ENCODE measurements around the gene NUDT3.

DNA sequence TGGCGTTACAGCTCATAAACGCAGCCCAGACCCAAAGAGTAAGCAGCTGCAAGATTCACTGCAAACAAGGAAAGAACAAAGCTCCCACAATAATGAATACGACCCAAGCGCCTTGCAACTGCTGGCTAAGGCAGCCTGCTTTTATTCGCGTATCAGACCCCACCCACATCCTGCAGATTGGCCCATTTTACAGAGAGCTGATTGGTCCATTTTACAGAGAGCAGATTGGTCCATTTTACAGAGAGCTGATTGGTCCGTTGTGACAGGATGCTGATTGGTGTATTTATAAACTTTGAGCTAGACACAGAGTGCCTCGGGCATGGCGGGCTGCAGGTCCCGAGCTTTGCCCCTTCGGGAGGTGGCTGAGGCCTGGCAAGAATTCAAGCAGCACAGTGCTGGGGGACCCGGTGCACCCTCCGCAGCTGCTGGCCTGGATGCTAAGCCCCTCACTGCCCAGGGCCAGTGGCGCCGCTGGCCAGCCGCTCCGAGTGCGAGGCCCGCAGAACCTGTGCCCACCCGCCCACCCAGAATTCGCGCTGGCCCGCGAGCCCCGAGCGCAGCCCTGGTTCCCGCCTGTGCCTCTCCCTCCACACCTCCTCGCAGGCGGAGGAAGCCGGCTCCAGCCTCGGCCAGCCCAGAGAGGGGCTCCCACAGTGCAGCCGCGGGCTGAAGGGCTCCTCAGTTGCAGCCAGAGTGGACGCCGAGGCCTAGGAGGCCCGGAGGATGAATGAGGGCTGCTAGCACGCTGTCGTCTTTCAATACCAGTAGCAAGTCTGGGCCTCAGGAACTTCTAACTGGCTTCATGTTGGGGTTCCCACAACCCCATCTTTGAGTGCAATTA lies 44.6 kb upstream of the NUDT3 start:
- no peak for TF ChIP-seq CTCF (conservative IDR thresholded peaks at IDR 0.05)
- TF ChIP-seq ZFX (IDR thresholded peaks at IDR 0.05), result no peak
